Thoracic aorta (tissue), 2 donors: ENCODE measurements around the gene SCRG1. TPM values are rescaled to one million over a fixed set of nuclear protein-coding genes. Genes with fewer than 3 reads are reported as not detected.
A peak's percentile ranks its signal among the peaks of the same experiment; 100 is the strongest.

Source experiments
- ATAC-seq: fragments of 150-250 bp; one replicate; pipeline ENCODE4 v1.8.0; 2017; ENCODE audit warnings: low read depth; ENCODE audit not compliant: insufficient number of reproducible peaks, low FRiP score
- DNase-seq: peaks from one replicate; pipeline ENCODE4 v3.0.0-alpha.2; 2020; ENCODE audit warnings: low spot score
- H3K27ac ChIP-seq, 2 donors: fragments of 200-600 bp; sonication (generic); 1 replicate in 1 of 2; 2 replicates in 1 of 2; pipeline ENCODE4 v1.5.1; 2016; ENCODE audit warnings: mild to moderate bottlenecking in 2 of 2, moderate library complexity in 2 of 2
- H3K27me3 ChIP-seq: fragments of 200-600 bp; sonication (generic); replicated peaks from 2 replicates; pipeline ENCODE4 v1.6.0; 2016; ENCODE audit warnings: mild to moderate bottlenecking; ENCODE audit not compliant: insufficient read depth
- H3K36me3 ChIP-seq: fragments of 200-600 bp; sonication (generic); one replicate; pipeline ENCODE4 v1.5.1; 2016
- H3K4me1 ChIP-seq, 2 donors: fragments of 200-600 bp; sonication (generic); 1 replicate in 1 of 2; 2 replicates in 1 of 2; pipeline versions ENCODE4 v1.5.1 to v1.6.0; 2016; ENCODE audit warnings: low read depth in 2 of 2, mild to moderate bottlenecking in 1 of 2; ENCODE audit not compliant: control insufficient read depth in 1 of 2
- H3K4me3 ChIP-seq: fragments of 200-600 bp; sonication (generic); 2 replicates; pipeline ENCODE4 v1.5.1; 2016; ENCODE audit warnings: mild to moderate bottlenecking
- H3K9me3 ChIP-seq: fragments of 200-600 bp; sonication (generic); 2 replicates; pipeline ENCODE4 v1.5.1; 2016
- CTCF ChIP-seq: fragments of 200-600 bp; sonication (generic); IDR thresholded peaks from one replicate; pipeline ENCODE4 v1.5.1; 2019; ENCODE audit warnings: antibody characterized with exemption
- total RNA-seq, 2 donors: library from RNA; depleted of rRNA; stranded (reverse); fragments of >200 nt; gene quantifications; one replicate each; pipeline versions ENCODE4 v1.1.0 to v1.2.3, GENCODE V29; 2016

The SCRG1 gene
- total RNA-seq, result 1 to 10 TPM; 6.9 to 9.7 TPM

DNA sequence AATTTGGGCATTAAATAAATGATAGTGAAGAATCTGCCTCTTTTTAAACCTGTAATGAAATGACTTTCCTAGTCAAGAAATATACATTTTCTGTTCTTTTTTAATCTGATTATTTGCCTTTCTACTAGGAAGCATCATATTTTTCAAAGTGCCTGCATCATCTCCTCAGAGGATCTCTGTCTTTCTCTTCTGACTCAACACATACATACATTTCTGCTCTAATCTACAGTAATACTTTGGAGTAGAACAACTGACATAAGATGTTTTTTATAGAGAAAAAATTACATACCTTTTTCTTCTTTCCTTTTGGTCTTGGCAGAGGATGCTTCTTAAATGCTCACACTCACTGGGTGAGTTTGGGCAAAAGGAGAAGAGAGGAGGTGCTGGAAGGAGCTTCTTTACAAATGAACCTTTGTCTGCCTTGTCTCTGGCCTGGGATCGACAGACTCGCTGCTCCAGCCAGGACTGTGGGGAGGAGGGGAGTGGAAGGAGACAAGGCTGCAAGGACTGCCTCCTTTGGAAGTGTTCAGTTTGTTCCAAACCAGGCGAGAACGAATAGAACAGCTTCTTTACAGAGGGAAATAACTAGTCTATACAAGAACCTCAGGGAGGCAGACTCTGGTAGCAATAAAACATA lies at the start of gene SCRG1:
SCRG1 (minus strand) TSS at position 338 of the 637 bp plus-strand sequence. CDS start 7,702 bp downstream, outside the sequence.
- ATAC-seq (peak; percentile 46), DNase-seq (no peak)
- Histone ChIP-seq H3K36me3 (no peaks in the 10 kb centered on the region), H3K27me3 (no peaks in the 10 kb centered on the region), H3K4me3 (peak within 1 kb of the TSS; percentile 70), H3K4me1 (peaks cover 7 to 59% of the 10 kb centered on the region in 2 donors), H3K9me3 (no peaks in the 10 kb centered on the region), H3K27ac (peak within 1 kb of the TSS; percentile 64 to 80)
- no peak for TF ChIP-seq CTCF

DNA sequence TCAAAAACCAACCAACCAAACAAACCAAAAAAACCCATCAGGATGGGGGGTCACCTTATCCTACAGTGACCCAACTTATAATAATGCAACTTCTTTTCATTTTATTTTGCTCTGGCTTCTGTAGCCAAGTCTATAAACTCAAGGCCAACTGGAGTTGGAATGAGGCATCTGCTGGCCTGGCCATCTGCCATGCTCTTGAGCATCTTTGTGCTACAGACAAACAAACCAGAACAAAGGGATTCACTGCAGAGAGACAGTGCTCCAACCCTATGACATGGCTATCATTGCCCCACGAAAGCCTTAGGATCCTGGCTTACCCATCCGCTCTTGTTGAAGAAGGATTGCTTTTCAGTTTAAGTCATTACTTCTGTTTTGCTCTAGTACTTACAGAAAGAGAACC lies 49.2 kb upstream of the SCRG1 start:
- DNase-seq, result no peak
- Histone ChIP-seq H3K4me1 (peaks cover 19 to 20% of the 10 kb centered on the region in 2 donors), H3K27me3 (no peaks in the 10 kb centered on the region), H3K9me3 (no peaks in the 10 kb centered on the region), H3K27ac (peak overlapping the region; percentile 41 to 47), H3K36me3 (no peaks in the 10 kb centered on the region), H3K4me3 (no peak overlapping the region)
- TF ChIP-seq CTCF, result no peak
- no peak for ATAC-seq

DNA sequence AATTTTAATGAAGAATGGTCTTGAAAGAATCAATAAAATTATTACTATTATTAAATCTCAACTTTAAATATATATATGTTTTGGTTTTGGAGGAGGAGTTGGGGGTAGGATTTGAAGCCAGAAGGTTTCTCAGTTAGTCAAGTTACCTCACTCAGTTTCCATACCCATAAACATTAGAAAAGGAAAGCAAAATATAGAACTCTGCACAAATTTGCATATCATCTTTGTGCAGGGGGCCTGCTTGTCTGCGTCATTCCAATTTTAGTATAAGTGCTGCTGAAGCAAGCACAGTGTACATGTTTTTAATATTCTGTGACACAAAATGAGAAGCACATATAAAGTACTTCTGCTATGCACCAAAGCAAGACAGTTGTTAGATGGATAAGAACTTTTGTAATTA lies 47.5 kb upstream of the SCRG1 start:
- H3K4me1 ChIP-seq, result peaks cover 19 to 20% of the 10 kb centered on the region in 2 donors
- H3K9me3 ChIP-seq, result no peaks in the 10 kb centered on the region
- TF ChIP-seq CTCF, result no peak
- H3K4me3 ChIP-seq, result no peak overlapping the region
- no peak overlapping the region for H3K27ac ChIP-seq
- peaks cover 6% of the 10 kb centered on the region for H3K36me3 ChIP-seq
- H3K27me3 ChIP-seq, result no peaks in the 10 kb centered on the region
- DNase-seq (no peak), ATAC-seq (no peak)

GRCh38 chr4:173443121-173443520 lies 44.2 kb upstream of the SCRG1 start:
- ATAC-seq, result no peak
- peaks cover 6% of the 10 kb centered on the region for H3K36me3 ChIP-seq

More at GRCh38 chr4:173443121-173443520, 44.2 kb upstream of the SCRG1 start:
- Histone ChIP-seq H3K4me1 (peaks cover 6 to 7% of the 10 kb centered on the region in 2 donors), H3K9me3 (no peaks in the 10 kb centered on the region), H3K4me3 (no peak overlapping the region), H3K27ac (no peak overlapping the region), H3K27me3 (no peaks in the 10 kb centered on the region)
- TF ChIP-seq CTCF, result no peak
- no peak for DNase-seq
